Right atrium auricular region (tissue), 2 donors: ENCODE data around the gene NFATC2. TPM values are rescaled to one million over a fixed set of nuclear protein-coding genes. Genes with fewer than 3 reads are reported as not detected.

Experiments
- DNase-seq: peaks from one replicate; pipeline ENCODE4 v3.0.0-alpha.2; 2019; ENCODE audit warnings: low spot score
- H3K27ac ChIP-seq, 2 donors: fragments of 200-600 bp; sonication (generic); 1 replicate in 1 of 2; 2 replicates in 1 of 2; pipeline ENCODE4 v1.5.1; 2016 to 2019
- H3K27me3 ChIP-seq, 2 donors: fragments of 200-600 bp; sonication (generic); one replicate each; pipeline versions ENCODE4 v1.5.1 to v1.6.0; 2017 to 2019
- H3K36me3 ChIP-seq: fragments of 200-600 bp; sonication (generic); one replicate; pipeline ENCODE4 v1.5.1; 2016
- H3K4me1 ChIP-seq, 2 donors: fragments of 200-600 bp; sonication (generic); one replicate each; pipeline versions ENCODE4 v1.5.1 to v1.6.0; 2017 to 2019
- H3K4me3 ChIP-seq, 2 donors: fragments of 200-600 bp; sonication (generic); 1 replicate in 1 of 2; 2 replicates in 1 of 2; pipeline ENCODE4 v1.5.1; 2017 to 2019; ENCODE audit warnings: mild to moderate bottlenecking in 1 of 2, moderate library complexity in 1 of 2
- H3K9me3 ChIP-seq, 2 donors: fragments of 200-600 bp; sonication (generic); one replicate each; pipeline ENCODE4 v1.5.1; 2019
- CTCF ChIP-seq, 2 donors: fragments of 200-600 bp; sonication (generic); IDR thresholded peaks; one replicate each; pipeline ENCODE4 v1.5.1; 2019; ENCODE audit warnings: antibody characterized with exemption in 2 of 2
- total RNA-seq, 2 donors: library from RNA; depleted of rRNA; stranded (reverse); fragments of >200 nt; gene quantifications; one replicate each; pipeline ENCODE4 v1.1.0, GENCODE V29; 2016

Gene NFATC2
- total RNA-seq, 2 donors from 2014 or later, result 8.6 to 12.5 TPM

GRCh38 chr20:51432251-51432784 is 110.2 kb downstream of the NFATC2 start:
- Histone ChIP-seq H3K36me3 (peaks cover 15% of the 10 kb centered on the region), H3K4me3 (no peak overlapping the region), H3K4me1 (peaks cover 0 to 18% of the 10 kb centered on the region in 2 donors), H3K27me3 (no peaks in the 10 kb centered on the region), H3K27ac (no peak overlapping the region), H3K9me3 (no peaks in the 10 kb centered on the region)
- no peak for TF ChIP-seq CTCF (IDR thresholded peaks at IDR 0.05)
- DNase-seq, result no peak

GRCh38 chr20:51431321-51431720 is 111.2 kb downstream of the NFATC2 start:
- Histone ChIP-seq H3K27me3 (no peaks in the 10 kb centered on the region), H3K4me1 (peaks cover 0 to 18% of the 10 kb centered on the region in 2 donors), H3K36me3 (peaks cover 15% of the 10 kb centered on the region), H3K27ac (no peak overlapping the region), H3K4me3 (no peak overlapping the region), H3K9me3 (no peaks in the 10 kb centered on the region)
- no peak for DNase-seq
- no peak for TF ChIP-seq CTCF (IDR thresholded peaks at IDR 0.05)

- no peak overlapping the region for H3K27ac ChIP-seq
- DNase-seq, result no peak
- H3K36me3 ChIP-seq, result peaks cover 15% of the 10 kb centered on the region
- TF ChIP-seq CTCF (IDR thresholded peaks at IDR 0.05), result no peak
- H3K4me1 ChIP-seq, result peaks cover 0 to 18% of the 10 kb centered on the region in 2 donors
- H3K27me3 ChIP-seq, result no peaks in the 10 kb centered on the region
- no peak overlapping the region for H3K4me3 ChIP-seq
- no peaks in the 10 kb centered on the region for H3K9me3 ChIP-seq
Observed at GRCh38 chr20:51430198-51430950, 112.1 kb downstream of the NFATC2 start.

DNA sequence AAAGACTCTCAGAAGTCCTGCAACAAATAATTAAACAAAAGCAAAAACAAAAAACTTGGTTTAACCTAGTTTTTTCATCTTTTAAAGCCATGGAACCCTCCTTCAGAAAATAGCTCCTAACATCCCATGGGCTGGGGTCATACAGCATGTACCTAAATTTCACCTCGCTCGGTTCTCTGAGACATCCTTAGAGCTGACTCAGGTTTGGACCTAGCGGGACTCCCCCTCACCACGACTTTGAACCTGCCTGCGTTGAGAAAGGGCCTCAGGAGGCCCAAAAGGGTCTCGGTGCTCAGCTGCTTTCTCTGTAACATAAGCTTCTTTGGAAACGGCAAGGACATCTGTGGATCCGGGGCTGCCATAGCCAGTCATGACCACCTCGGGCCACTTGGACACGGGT is 112.8 kb downstream of the NFATC2 start:
- TF ChIP-seq CTCF (IDR thresholded peaks at IDR 0.05), result no peak

GRCh38 chr20:51429144-51429482 is 113.4 kb downstream of the NFATC2 start:
- Histone ChIP-seq H3K4me1 (peaks cover 0 to 18% of the 10 kb centered on the region in 2 donors), H3K9me3 (no peaks in the 10 kb centered on the region), H3K36me3 (peaks cover 7% of the 10 kb centered on the region), H3K27me3 (no peaks in the 10 kb centered on the region), H3K4me3 (no peak overlapping the region), H3K27ac (no peak overlapping the region)
- DNase-seq, result no peak
- TF ChIP-seq CTCF (IDR thresholded peaks at IDR 0.05), result no peak

More for the DNA sequence above, 112.8 kb downstream of the NFATC2 start:
- Histone ChIP-seq H3K4me1 (peaks cover 0 to 18% of the 10 kb centered on the region in 2 donors), H3K9me3 (no peaks in the 10 kb centered on the region), H3K4me3 (no peak overlapping the region), H3K27ac (no peak overlapping the region), H3K36me3 (peaks cover 9% of the 10 kb centered on the region), H3K27me3 (no peaks in the 10 kb centered on the region)
- DNase-seq, result no peak
